Duodenal mucosa (tissue), 2 donors: ENCODE data around the gene NAALADL1.
A peak's percentile ranks its signal among the peaks of the same experiment; 100 is the strongest.

Experiments
- H3K27ac ChIP-seq: one replicate; pipeline ENCODE4 v1.7.0; 2013; ENCODE audit warnings: low read depth, low read length
- H3K27me3 ChIP-seq, 2 donors: one replicate each; pipeline ENCODE4 v1.7.0; 2013; ENCODE audit warnings: low read length in 2 of 2, control low read depth in 1 of 2; ENCODE audit not compliant: insufficient read depth in 2 of 2, control insufficient read depth in 1 of 2
- H3K36me3 ChIP-seq, 2 donors: one replicate each; pipeline ENCODE4 v1.7.0; 2013; ENCODE audit warnings: low read length in 2 of 2, control low read depth in 1 of 2; ENCODE audit not compliant: insufficient read depth in 2 of 2, control insufficient read depth in 1 of 2
- H3K4me1 ChIP-seq, 2 donors: one replicate each; pipeline ENCODE4 v1.7.0; 2013; ENCODE audit warnings: low read length in 2 of 2, control low read depth in 1 of 2; ENCODE audit not compliant: insufficient read depth in 2 of 2, control insufficient read depth in 1 of 2
- H3K4me3 ChIP-seq, 2 donors: one replicate each; pipeline ENCODE4 v1.7.0; 2013; ENCODE audit warnings: low read length in 2 of 2, low read depth in 1 of 2
- H3K9ac ChIP-seq, 2 donors: one replicate each; pipeline ENCODE4 v1.7.0; 2013; ENCODE audit warnings: low read length in 2 of 2, low read depth in 1 of 2
- H3K9me3 ChIP-seq, 2 donors: one replicate each; pipeline ENCODE4 v1.7.0; 2013; ENCODE audit warnings: low read length in 2 of 2, control low read depth in 1 of 2; ENCODE audit not compliant: control insufficient read depth in 1 of 2

NAALADL1 gene

GRCh38 chr11:65083834-65084597 is 25.7 kb upstream of the NAALADL1 start, which contains the start of the genes CDCA5 and ZFPL1:
Gene CDCA5, minus strand, starts transcription at chr11:65084040. Its CDS starts 62 bp downstream, at chr11:65083978.
Gene ZFPL1, plus strand, starts transcription at chr11:65084222. Its CDS starts 477 bp downstream, at chr11:65084699.
- no peaks in the 10 kb centered on the region for H3K27me3 ChIP-seq
- peaks cover 22 to 40% of the 10 kb centered on the region in 2 donors for H3K36me3 ChIP-seq
- H3K4me3 ChIP-seq = peak within 1 kb of the TSS; percentile 85 to 99
- H3K9ac ChIP-seq = peak within 1 kb of the TSS; percentile 82 to 96
- H3K9me3 ChIP-seq = no peaks in the 10 kb centered on the region
- peak within 1 kb of the TSS; percentile 97 for H3K27ac ChIP-seq
- H3K4me1 ChIP-seq = peaks cover 23 to 25% of the 10 kb centered on the region in 2 donors

- no peak overlapping the region for H3K27ac ChIP-seq
- H3K9me3 ChIP-seq = no peaks in the 10 kb centered on the region
- peak overlapping the region; percentile 35 to 96 for H3K9ac ChIP-seq
- peaks cover 22 to 33% of the 10 kb centered on the region in 2 donors for H3K36me3 ChIP-seq
- peaks cover 30% of the 10 kb centered on the region in 2 donors for H3K4me1 ChIP-seq
- H3K4me3 ChIP-seq = peak overlapping the region; percentile 85 to 99
- no peaks in the 10 kb centered on the region for H3K27me3 ChIP-seq
Measured at GRCh38 chr11:65083134-65083833, 24.9 kb upstream of the NAALADL1 start.

GRCh38 chr11:65078786-65079342 is 20.5 kb upstream of the NAALADL1 start:
- H3K4me1 ChIP-seq = peaks cover 22 to 24% of the 10 kb centered on the region in 2 donors
- H3K9ac ChIP-seq = peak overlapping the region; percentile 54
- peak overlapping the region in 1 of 2 donors; percentile 25 for H3K4me3 ChIP-seq
- no peaks in the 10 kb centered on the region for H3K9me3 ChIP-seq
- no peaks in the 10 kb centered on the region for H3K27me3 ChIP-seq
- no peak overlapping the region for H3K27ac ChIP-seq
- peaks cover 0 to 3% of the 10 kb centered on the region in 2 donors for H3K36me3 ChIP-seq

GRCh38 chr11:65078151-65078550 is 19.8 kb upstream of the NAALADL1 start:
- Histone ChIP-seq H3K27ac (no peak overlapping the region), H3K27me3 (no peaks in the 10 kb centered on the region), H3K36me3 (peaks cover 0 to 3% of the 10 kb centered on the region in 2 donors), H3K4me3 (peak overlapping the region in 1 of 2 donors; percentile 25), H3K9me3 (no peaks in the 10 kb centered on the region), H3K9ac (peak overlapping the region; percentile 54), H3K4me1 (peaks cover 16 to 19% of the 10 kb centered on the region in 2 donors)

- no peak overlapping the region for H3K27ac ChIP-seq
- peaks cover 0 to 3% of the 10 kb centered on the region in 2 donors for H3K36me3 ChIP-seq
- no peak overlapping the region for H3K9ac ChIP-seq
- no peak overlapping the region for H3K4me3 ChIP-seq
- no peaks in the 10 kb centered on the region for H3K9me3 ChIP-seq
- H3K4me1 ChIP-seq = peaks cover 10 to 15% of the 10 kb centered on the region in 2 donors
- no peaks in the 10 kb centered on the region for H3K27me3 ChIP-seq
Measured at GRCh38 chr11:65077451-65077850, 19.1 kb upstream of the NAALADL1 start.

- no peak overlapping the region for H3K27ac ChIP-seq
- no peaks in the 10 kb centered on the region for H3K9me3 ChIP-seq
- no peaks in the 10 kb centered on the region for H3K36me3 ChIP-seq
- H3K4me3 ChIP-seq = no peak overlapping the region
- H3K9ac ChIP-seq = no peak overlapping the region
- no peaks in the 10 kb centered on the region for H3K27me3 ChIP-seq
- H3K4me1 ChIP-seq = peaks cover 0 to under 1% of the 10 kb centered on the region in 2 donors
Measured at GRCh38 chr11:65072631-65072966, 14.2 kb upstream of the NAALADL1 start.

- Histone ChIP-seq H3K4me1 (no peaks in the 10 kb centered on the region), H3K9ac (no peak overlapping the region), H3K9me3 (no peaks in the 10 kb centered on the region), H3K27ac (no peak overlapping the region), H3K27me3 (no peaks in the 10 kb centered on the region), H3K36me3 (no peaks in the 10 kb centered on the region), H3K4me3 (no peak overlapping the region)
Measured at GRCh38 chr11:65071907-65072630, 13.7 kb upstream of the NAALADL1 start.

GRCh38 chr11:65069217-65069616 is 10.9 kb upstream of the NAALADL1 start:
- Histone ChIP-seq H3K4me3 (no peak overlapping the region), H3K36me3 (no peaks in the 10 kb centered on the region), H3K27me3 (no peaks in the 10 kb centered on the region), H3K27ac (no peak overlapping the region), H3K4me1 (no peaks in the 10 kb centered on the region), H3K9ac (no peak overlapping the region), H3K9me3 (no peaks in the 10 kb centered on the region)

- H3K4me1 ChIP-seq = no peaks in the 10 kb centered on the region
- H3K36me3 ChIP-seq = no peaks in the 10 kb centered on the region
- H3K9me3 ChIP-seq = no peaks in the 10 kb centered on the region
- no peak overlapping the region for H3K4me3 ChIP-seq
- H3K9ac ChIP-seq = no peak overlapping the region
- H3K27ac ChIP-seq = no peak overlapping the region
- no peaks in the 10 kb centered on the region for H3K27me3 ChIP-seq
Measured at GRCh38 chr11:65067446-65067845, 9.1 kb upstream of the NAALADL1 start.
